Stomach smooth muscle (tissue), 2 donors: Measurements from ENCODE around the gene PIK3CD.
"Not testable (repeated sequence)": the region's sequence is repeated elsewhere in the genome, so short reads cannot be mapped to it uniquely, and the experiment has no call there.

ENCODE experiments used
- H3K27ac ChIP-seq: one replicate; pipeline ENCODE4 v1.7.0; 2013; ENCODE audit warnings: mild to moderate bottlenecking, low read length, inconsistent platforms
- H3K27me3 ChIP-seq, 2 donors: one replicate each; pipeline ENCODE4 v1.7.0; 2013; ENCODE audit warnings: low read length in 2 of 2; ENCODE audit not compliant: insufficient read depth in 2 of 2, control insufficient read depth in 1 of 2
- H3K36me3 ChIP-seq, 2 donors: one replicate each; pipeline ENCODE4 v1.7.0; 2013; ENCODE audit warnings: low read length in 2 of 2; ENCODE audit not compliant: control insufficient read depth in 2 of 2, insufficient read depth in 2 of 2
- H3K4me1 ChIP-seq: one replicate; pipeline ENCODE4 v1.7.0; 2013; ENCODE audit warnings: low read length; ENCODE audit not compliant: control insufficient read depth, insufficient read depth
- H3K4me3 ChIP-seq, 2 donors: one replicate each; pipeline ENCODE4 v1.7.0; 2013; ENCODE audit warnings: low read length in 2 of 2
- H3K9ac ChIP-seq, 2 donors: one replicate each; pipeline ENCODE4 v1.7.0; 2013; ENCODE audit warnings: low read length in 2 of 2, mild to moderate bottlenecking in 1 of 2
- H3K9me3 ChIP-seq, 2 donors: one replicate each; pipeline ENCODE4 v1.7.0; 2013; ENCODE audit warnings: low read length in 2 of 2; ENCODE audit not compliant: control insufficient read depth in 2 of 2
- donor health status: healthy.
- donor health status: Pancreatic carcinoma.

PIK3CD gene

GRCh38 chr1:9762446-9762845 is 110.9 kb downstream of the PIK3CD start:
- H3K27ac ChIP-seq, H3K36me3 ChIP-seq, H3K27me3 ChIP-seq, H3K9me3 ChIP-seq, H3K4me3 ChIP-seq, H3K9ac ChIP-seq, H3K4me1 ChIP-seq: not testable (repeated sequence)

GRCh38 chr1:9763914-9764313 is 112.4 kb downstream of the PIK3CD start:
- Histone ChIP-seq H3K4me3 (no peak overlapping the region), H3K27me3 (no peaks in the 10 kb centered on the region), H3K27ac (no peak overlapping the region), H3K9me3 (no peaks in the 10 kb centered on the region), H3K36me3 (peaks cover 0 to 3% of the 10 kb centered on the region in 2 donors), H3K9ac (no peak overlapping the region), H3K4me1 (peaks cover 3% of the 10 kb centered on the region)

GRCh38 chr1:9764550-9764949 is 113.0 kb downstream of the PIK3CD start:
- Histone ChIP-seq H3K4me1 (peaks cover 2% of the 10 kb centered on the region), H3K27me3 (no peaks in the 10 kb centered on the region), H3K9ac (no peak overlapping the region), H3K27ac (no peak overlapping the region), H3K9me3 (no peaks in the 10 kb centered on the region), H3K36me3 (peaks cover 0 to 3% of the 10 kb centered on the region in 2 donors), H3K4me3 (no peak overlapping the region)

- Histone ChIP-seq H3K27me3 (no peaks in the 10 kb centered on the region), H3K36me3 (peaks cover 0 to 4% of the 10 kb centered on the region in 2 donors), H3K4me1 (no peaks in the 10 kb centered on the region), H3K27ac (no peak overlapping the region), H3K9me3 (no peaks in the 10 kb centered on the region), H3K4me3 (no peak overlapping the region), H3K9ac (no peak overlapping the region)
These were observed 115.4 kb downstream of the PIK3CD start for GRCh38 chr1:9766759-9767442.

DNA sequence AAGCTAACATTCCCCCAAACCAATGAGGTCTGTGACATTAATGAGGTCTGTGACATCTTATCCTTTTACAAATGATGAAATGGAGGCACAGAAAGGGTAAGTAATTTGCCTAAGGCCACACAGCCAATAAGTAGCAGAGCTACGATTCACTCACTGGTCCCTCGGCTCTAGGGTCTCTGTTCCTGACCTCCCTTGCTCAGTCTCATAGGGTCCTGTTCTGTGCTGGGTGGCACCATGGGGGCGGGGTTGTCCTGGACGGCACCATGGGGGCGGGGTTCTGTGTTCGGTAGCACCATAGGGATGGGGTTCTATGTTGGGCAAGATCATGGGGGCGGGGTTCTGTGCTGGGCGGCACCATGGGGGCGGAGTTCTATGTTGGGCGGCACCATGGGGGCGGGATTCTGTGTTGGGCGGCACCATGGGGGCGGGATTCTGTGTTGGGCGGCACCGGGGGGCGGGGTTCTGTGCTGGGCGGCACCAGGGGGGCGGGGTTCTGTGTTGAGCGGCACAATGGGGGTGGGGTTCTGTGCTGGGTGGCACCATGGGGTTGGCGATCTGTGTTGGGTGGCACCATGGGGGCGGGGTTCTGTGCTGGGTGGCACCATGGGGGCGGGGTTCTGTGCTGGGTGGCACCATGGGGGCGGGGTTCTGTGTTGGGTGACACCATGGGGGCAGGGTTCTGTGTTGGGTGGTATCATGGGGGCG is 116.6 kb downstream of the PIK3CD start:
- no peaks in the 10 kb centered on the region for H3K27me3 ChIP-seq
- no peak overlapping the region for H3K27ac ChIP-seq
- H3K36me3 ChIP-seq = peaks cover 8 to 10% of the 10 kb centered on the region in 2 donors
- H3K4me1 ChIP-seq = no peaks in the 10 kb centered on the region
- no peaks in the 10 kb centered on the region for H3K9me3 ChIP-seq
- no peak overlapping the region for H3K9ac ChIP-seq
- H3K4me3 ChIP-seq = no peak overlapping the region

GRCh38 chr1:9768983-9769382 is 117.5 kb downstream of the PIK3CD start:
- Histone ChIP-seq H3K27ac (no peak overlapping the region), H3K9ac (no peak overlapping the region)

GRCh38 chr1:9770298-9770697 is 118.8 kb downstream of the PIK3CD start:
- H3K27ac ChIP-seq = no peak overlapping the region
- no peaks in the 10 kb centered on the region for H3K4me1 ChIP-seq
- H3K4me3 ChIP-seq = no peak overlapping the region
- peaks cover 8 to 9% of the 10 kb centered on the region in 2 donors for H3K36me3 ChIP-seq
- no peak overlapping the region for H3K9ac ChIP-seq
- no peaks in the 10 kb centered on the region for H3K27me3 ChIP-seq
- no peaks in the 10 kb centered on the region for H3K9me3 ChIP-seq

More at GRCh38 chr1:9768983-9769382, 117.5 kb downstream of the PIK3CD start:
- Histone ChIP-seq H3K4me1 (no peaks in the 10 kb centered on the region), H3K27me3 (no peaks in the 10 kb centered on the region), H3K9me3 (no peaks in the 10 kb centered on the region), H3K4me3 (no peak overlapping the region), H3K36me3 (peaks cover 8 to 9% of the 10 kb centered on the region in 2 donors)

GRCh38 chr1:9774712-9775679 is 123.5 kb downstream of the PIK3CD start:
- Histone ChIP-seq H3K36me3 (peaks cover 8 to 9% of the 10 kb centered on the region in 2 donors), H3K27ac (no peak overlapping the region), H3K9ac (no peak overlapping the region), H3K4me3 (no peak overlapping the region), H3K9me3 (no peaks in the 10 kb centered on the region), H3K4me1 (no peaks in the 10 kb centered on the region), H3K27me3 (no peaks in the 10 kb centered on the region)

DNA sequence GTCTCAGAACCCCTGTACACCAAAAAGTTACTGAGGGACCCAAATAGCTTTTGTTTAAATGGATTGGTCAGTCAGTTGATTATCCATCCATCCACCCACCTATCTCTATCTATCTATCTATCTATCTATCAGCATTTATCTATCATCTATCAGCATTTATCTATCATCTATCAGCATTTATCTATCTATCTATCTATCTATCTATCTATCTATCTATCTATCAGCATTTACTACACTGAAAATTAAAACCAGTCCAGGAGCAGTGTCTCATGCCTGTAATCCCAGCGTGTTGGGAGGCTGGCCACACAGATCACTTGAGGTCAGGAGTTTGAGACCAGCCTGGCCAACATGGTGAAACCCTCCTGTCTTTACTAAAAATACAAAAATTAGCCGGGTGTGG is 125.2 kb downstream of the PIK3CD start:
- Histone ChIP-seq H3K36me3 (peaks cover 7 to 8% of the 10 kb centered on the region in 2 donors), H3K9me3 (no peaks in the 10 kb centered on the region), H3K4me3 (no peak overlapping the region), H3K9ac (no peak overlapping the region), H3K4me1 (no peaks in the 10 kb centered on the region), H3K27ac (no peak overlapping the region), H3K27me3 (no peaks in the 10 kb centered on the region)
